ENCODE results near the gene PDE4D. TPM values are rescaled to one million over a fixed set of nuclear protein-coding genes. Genes with fewer than 3 reads are reported as not detected.

PDE4D gene
- total and polyA plus RNA-seq, 3 donors from 2014 or later = 7.8 to 13.9 (median 8.7) TPM

- no peaks in the 10 kb centered on the region for H3K36me3 ChIP-seq (ENCODE audit: low read depth, missing control alignments)
- no peaks in the 10 kb centered on the region for H3K27me3 ChIP-seq
- DNase-seq = no peak
- H3K4me1 ChIP-seq = no peaks in the 10 kb centered on the region
- intact Hi-C loops (cut with DNase I; ENCODE audit: low total_unique reads) = no loop called here
- no peak overlapping the region for H3K27ac ChIP-seq
- H3K4me3 ChIP-seq = no peak overlapping the region
- TF ChIP-seq POLR2A (IDR thresholded peaks at IDR 0.05) = no peak
- no peaks in the 10 kb centered on the region for H3K9me3 ChIP-seq
- 73 to 83% methylated on average over 3 of the region's 3 CpGs for WGBS, 2 donors
Observed at GRCh38 chr5:59721741-59722140, 171.8 kb downstream of the PDE4D start.

DNA sequence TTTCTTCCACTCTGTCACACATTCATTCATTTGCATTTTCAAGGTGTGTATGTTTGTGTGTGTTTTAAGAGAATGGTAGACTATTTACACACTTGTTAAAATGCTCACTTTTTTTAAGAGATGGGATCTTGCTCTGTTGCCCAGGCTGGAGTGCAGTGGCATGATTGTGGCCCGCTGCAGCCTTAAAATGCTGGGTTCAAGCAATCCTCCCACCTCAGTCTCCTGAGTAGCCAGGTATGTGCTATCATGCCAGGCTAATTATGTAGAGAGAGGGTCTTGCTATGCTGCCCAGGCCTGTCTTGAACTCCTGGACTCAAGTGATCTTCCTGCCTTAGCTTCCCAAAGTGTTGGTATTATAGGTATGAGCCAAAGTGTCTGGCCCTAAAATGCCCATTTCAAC is 173.5 kb downstream of the PDE4D start:
- Histone ChIP-seq H3K27ac (no peak overlapping the region), H3K27me3 (no peaks in the 10 kb centered on the region), H3K36me3 (ENCODE audit: low read depth, missing control alignments) (no peaks in the 10 kb centered on the region), H3K9me3 (no peaks in the 10 kb centered on the region), H3K4me1 (no peaks in the 10 kb centered on the region), H3K4me3 (no peak overlapping the region)
- intact Hi-C loops (cut with DNase I; ENCODE audit: low total_unique reads) = no loop called here
- no peak for DNase-seq
- TF ChIP-seq POLR2A (IDR thresholded peaks at IDR 0.05) = no peak
- TF ChIP-seq, protein P1, sequence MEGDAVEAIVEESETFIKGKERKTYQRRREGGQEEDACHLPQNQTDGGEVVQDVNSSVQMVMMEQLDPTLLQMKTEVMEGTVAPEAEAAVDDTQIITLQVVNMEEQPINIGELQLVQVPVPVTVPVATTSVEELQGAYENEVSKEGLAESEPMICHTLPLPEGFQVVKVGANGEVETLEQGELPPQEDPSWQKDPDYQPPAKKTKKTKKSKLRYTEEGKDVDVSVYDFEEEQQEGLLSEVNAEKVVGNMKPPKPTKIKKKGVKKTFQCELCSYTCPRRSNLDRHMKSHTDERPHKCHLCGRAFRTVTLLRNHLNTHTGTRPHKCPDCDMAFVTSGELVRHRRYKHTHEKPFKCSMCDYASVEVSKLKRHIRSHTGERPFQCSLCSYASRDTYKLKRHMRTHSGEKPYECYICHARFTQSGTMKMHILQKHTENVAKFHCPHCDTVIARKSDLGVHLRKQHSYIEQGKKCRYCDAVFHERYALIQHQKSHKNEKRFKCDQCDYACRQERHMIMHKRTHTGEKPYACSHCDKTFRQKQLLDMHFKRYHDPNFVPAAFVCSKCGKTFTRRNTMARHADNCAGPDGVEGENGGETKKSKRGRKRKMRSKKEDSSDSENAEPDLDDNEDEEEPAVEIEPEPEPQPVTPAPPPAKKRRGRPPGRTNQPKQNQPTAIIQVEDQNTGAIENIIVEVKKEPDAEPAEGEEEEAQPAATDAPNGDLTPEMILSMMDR (IDR thresholded peaks at IDR 0.05) = no peak
- 96 to 100% methylated on average over 1 of the region's 1 CpG for WGBS, 2 donors

- no peak for DNase-seq
- intact Hi-C loops (cut with DNase I; ENCODE audit: low total_unique reads) = no loop called here
- TF ChIP-seq POLR2A (IDR thresholded peaks at IDR 0.05) = no peak
- 4 to 63% methylated on average over 1 of the region's 1 CpG for WGBS, 2 donors
- no peaks in the 10 kb centered on the region for H3K36me3 ChIP-seq (ENCODE audit: low read depth, missing control alignments)
- no peaks in the 10 kb centered on the region for H3K9me3 ChIP-seq
- H3K4me1 ChIP-seq = no peaks in the 10 kb centered on the region
- H3K27ac ChIP-seq = no peak overlapping the region
- no peaks in the 10 kb centered on the region for H3K27me3 ChIP-seq
- no peak overlapping the region for H3K4me3 ChIP-seq
Observed at GRCh38 chr5:59716966-59717500, 176.5 kb downstream of the PDE4D start.

DNA sequence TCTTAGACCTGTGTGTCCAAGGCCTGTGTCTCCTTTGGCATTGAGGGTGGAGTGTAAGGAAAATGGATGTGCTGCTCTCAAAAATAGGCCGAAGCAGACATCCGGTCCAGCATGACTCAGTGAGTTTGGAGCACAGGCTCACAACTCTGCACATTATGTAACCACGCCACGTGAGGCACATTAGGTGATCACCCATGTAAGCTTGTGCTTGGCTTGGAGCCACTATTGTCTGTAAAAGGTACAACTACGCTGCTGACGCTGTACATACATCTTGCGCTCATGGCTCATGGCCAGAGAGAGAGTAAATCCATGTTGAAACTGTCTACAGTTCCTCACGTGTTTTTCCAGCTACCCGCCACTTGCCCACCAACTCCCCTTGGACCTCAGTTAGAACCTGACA is 177.5 kb downstream of the PDE4D start:
- intact Hi-C loops (cut with DNase I; ENCODE audit: low total_unique reads) = no loop called here
- 92 to 93% methylated on average over 7 to 9 of the region's 9 CpGs for WGBS, 2 donors
- no peaks in the 10 kb centered on the region for H3K4me1 ChIP-seq
- H3K36me3 ChIP-seq (ENCODE audit: low read depth, missing control alignments) = no peaks in the 10 kb centered on the region
- H3K27ac ChIP-seq = no peak overlapping the region
- H3K27me3 ChIP-seq = no peaks in the 10 kb centered on the region
- no peaks in the 10 kb centered on the region for H3K9me3 ChIP-seq
- no peak overlapping the region for H3K4me3 ChIP-seq
- DNase-seq = no peak
- no peak for TF ChIP-seq POLR2A (IDR thresholded peaks at IDR 0.05)
- TF ChIP-seq, protein P1 (IDR thresholded peaks at IDR 0.05) = no peak

GRCh38 chr5:59715228-59715627 is 178.3 kb downstream of the PDE4D start:
- no peak for TF ChIP-seq POLR2A (IDR thresholded peaks at IDR 0.05)
- TF ChIP-seq, protein P1 (IDR thresholded peaks at IDR 0.05) = no peak
- no peak overlapping the region for H3K27ac ChIP-seq
- DNase-seq = no peak
- WGBS, 2 donors = 79 to 95% methylated on average over 3 to 5 of the region's 5 CpGs
- no peaks in the 10 kb centered on the region for H3K27me3 ChIP-seq
- no peaks in the 10 kb centered on the region for H3K4me1 ChIP-seq
- no peaks in the 10 kb centered on the region for H3K36me3 ChIP-seq (ENCODE audit: low read depth, missing control alignments)
- intact Hi-C loops (cut with DNase I; ENCODE audit: low total_unique reads) = no loop called here
- no peak overlapping the region for H3K4me3 ChIP-seq
- no peaks in the 10 kb centered on the region for H3K9me3 ChIP-seq

DNA sequence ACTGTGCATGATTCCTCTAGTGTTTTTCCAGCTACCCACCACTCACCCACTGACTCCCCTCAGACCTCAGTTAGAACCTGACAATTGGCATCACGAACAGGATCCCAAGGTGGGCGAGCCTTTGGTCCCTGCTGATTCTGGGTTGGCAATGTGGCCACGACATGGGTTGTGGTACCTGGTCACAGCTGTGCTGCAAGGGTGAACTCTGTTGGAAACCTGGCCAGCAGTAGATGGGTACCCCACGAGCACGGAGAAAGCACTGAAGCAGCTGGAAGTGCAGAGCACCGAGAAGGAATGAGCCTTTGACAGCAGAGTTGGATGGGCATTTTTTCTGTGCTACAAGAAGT is 180.1 kb downstream of the PDE4D start:
- no peaks in the 10 kb centered on the region for H3K27me3 ChIP-seq
- H3K9me3 ChIP-seq = no peaks in the 10 kb centered on the region
- no peaks in the 10 kb centered on the region for H3K36me3 ChIP-seq (ENCODE audit: low read depth, missing control alignments)
- no peaks in the 10 kb centered on the region for H3K4me1 ChIP-seq
- intact Hi-C loops (cut with DNase I; ENCODE audit: low total_unique reads) = no loop called here
- WGBS, 2 donors = 81 to 86% methylated on average over 6 of the region's 6 CpGs
- no peak overlapping the region for H3K4me3 ChIP-seq
- no peak for DNase-seq
- TF ChIP-seq POLR2A (IDR thresholded peaks at IDR 0.05) = no peak
- TF ChIP-seq, protein P1 (IDR thresholded peaks at IDR 0.05) = no peak
- no peak overlapping the region for H3K27ac ChIP-seq
